GM19351 (cell line): ENCODE measurements around the gene MAN1C1.

ENCODE experiments used
- ATAC-seq: cut with Tn5 transposase; IDR thresholded peaks from one replicate; pipeline ENCODE4 v1.9.1; 2021; ENCODE audit warnings: mild to moderate bottlenecking, moderate library complexity; ENCODE audit not compliant: unreplicated experiment

MAN1C1 gene

GRCh38 chr1:25771221-25772114, 154.9 kb downstream of the MAN1C1 start:
- ATAC-seq = no peak

DNA sequence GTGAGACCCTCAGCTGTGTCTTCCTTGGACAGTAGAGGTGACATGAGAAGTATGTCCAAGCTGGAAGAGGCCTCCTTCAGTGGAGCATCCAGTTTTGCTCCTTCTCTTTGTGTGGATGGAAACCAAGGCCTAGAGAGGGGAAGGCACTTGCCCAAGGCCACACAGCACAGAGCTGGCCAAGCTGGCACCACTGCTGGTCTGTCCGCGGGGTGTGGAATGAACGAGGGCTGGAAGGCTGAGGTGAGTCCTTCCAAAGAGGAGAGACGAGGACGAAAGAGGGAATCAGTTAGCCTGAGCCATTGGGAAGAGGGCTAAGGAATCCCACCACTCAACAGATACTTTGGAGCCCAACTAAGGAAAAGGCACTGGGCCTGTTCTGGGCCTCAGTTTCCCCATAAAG, 155.6 kb downstream of the MAN1C1 start:
- no peak for ATAC-seq

- no peak for ATAC-seq
Observed at GRCh38 chr1:25772692-25773245, 156.2 kb downstream of the MAN1C1 start.

DNA sequence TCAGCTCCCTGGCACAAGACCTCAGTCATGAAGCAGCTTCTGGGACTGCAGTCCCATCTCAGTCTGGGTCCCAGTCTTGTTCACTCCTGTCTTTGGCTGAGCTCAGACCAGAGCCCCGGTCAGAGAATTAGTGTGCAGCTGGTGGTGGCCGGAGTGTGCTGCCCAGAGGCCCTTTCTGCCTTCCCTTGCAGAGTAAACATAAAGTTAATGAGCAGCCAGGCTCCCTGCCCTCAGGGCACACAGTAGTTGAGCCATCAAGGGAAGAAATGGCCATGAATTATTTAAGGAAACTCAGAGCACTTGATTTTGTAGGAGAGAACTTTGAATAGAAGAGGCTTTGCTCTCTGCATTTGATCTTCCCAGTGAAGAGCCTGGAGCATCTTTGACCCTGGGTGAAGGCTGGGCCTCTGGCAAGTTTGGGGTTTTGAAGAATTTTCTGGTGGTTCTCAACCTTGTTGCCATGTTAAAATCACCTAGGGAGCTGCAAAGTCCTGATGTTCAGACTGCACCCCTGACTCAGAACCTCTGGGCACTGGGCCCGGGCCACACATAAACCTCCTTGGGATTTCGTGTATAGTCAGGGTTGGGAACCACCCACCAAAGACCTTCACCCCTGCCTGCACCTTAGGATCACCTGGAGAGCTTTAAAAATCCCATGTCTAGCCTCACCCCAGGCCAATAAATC, 157.0 kb downstream of the MAN1C1 start:
- ATAC-seq = no peak

- ATAC-seq = no peak
Observed at GRCh38 chr1:25774206-25774803, 157.7 kb downstream of the MAN1C1 start.

- ATAC-seq = peak; percentile 49
Observed at GRCh38 chr1:25774921-25775771, 158.6 kb downstream of the MAN1C1 start.

DNA sequence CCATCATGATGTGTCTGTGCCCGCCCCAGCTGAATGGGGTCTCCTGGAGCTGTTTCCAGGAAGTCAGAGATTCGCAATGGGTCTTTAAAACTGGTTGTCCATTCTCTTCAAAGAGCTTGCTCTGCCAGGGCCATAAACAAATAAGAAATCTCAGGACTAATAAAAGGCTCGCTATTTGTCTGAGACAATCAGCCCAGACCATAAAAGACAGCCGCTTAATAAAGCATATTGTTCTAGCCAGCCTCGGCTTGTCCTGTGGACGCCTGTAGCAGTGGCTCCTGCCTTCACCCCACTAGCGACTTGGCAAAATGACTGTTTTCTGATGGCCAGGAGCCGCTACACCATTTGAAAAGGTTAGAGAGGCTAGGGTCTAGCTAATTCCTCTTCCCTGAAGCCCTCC, 162.8 kb downstream of the MAN1C1 start:
- ATAC-seq = no peak

DNA sequence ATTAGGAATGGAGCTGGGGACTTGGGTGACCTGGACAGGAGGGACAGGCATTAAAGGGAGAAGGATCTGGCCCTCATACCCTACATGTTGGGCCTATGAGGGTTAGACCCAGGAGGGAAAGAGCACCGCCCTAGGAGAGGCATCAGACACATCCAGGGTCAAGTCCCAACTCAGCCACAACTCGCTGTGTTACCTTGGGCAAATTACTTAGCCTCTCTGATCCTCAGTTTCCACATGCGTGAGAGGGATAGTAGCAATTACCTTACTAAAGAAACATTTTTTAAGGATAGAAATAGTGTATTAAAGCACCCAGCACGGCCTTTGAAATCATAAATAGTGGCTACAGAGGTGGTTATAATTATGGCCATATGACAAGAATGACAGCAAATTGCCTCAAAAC, 163.3 kb downstream of the MAN1C1 start:
- ATAC-seq = no peak

GRCh38 chr1:25780318-25781129, 163.9 kb downstream of the MAN1C1 start:
- ATAC-seq = no peak

DNA sequence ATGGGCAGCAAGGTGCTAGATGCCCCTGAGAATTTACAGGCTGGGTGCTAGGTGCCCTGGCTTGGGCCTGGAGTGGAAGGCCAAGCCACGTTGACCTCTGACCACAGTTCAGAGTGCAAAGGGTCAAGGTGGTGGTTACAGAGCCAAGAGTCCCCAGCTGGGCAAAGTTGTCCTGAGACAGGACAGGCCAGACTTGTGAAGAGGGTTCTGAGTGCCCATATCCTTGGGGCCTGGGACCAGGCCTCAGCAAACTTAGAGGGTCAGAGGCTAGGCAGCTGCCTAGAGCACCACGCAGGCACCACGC, 164.5 kb downstream of the MAN1C1 start:
- ATAC-seq = no peak

- ATAC-seq = no peak
Observed at GRCh38 chr1:25782608-25783201, 166.1 kb downstream of the MAN1C1 start.

DNA sequence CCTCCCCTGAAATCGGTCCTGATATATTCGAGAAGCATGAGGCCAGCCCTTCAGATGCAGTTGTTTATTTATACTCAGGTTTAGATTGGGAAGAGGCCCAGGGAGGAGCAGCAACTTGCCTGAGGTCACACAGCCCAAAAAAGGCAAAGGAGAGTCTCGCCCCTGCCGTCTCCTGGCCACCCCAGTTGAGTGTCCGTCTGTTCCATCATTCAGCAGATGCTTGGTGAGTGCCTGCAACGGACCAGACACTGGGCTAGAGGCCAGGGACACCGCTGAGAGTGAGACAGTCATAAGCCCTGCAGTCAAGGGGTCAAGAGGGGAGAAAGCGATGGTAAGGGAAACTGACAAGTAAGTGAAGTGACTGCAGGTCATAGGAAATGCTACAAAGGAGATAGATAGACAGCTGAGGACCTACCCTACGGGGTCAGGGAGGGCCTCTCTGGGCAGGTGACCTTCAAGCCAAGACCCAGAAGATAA, 168.0 kb downstream of the MAN1C1 start:
- no peak for ATAC-seq

- no peak for ATAC-seq
Observed at GRCh38 chr1:25785333-25786067, 168.9 kb downstream of the MAN1C1 start.

DNA sequence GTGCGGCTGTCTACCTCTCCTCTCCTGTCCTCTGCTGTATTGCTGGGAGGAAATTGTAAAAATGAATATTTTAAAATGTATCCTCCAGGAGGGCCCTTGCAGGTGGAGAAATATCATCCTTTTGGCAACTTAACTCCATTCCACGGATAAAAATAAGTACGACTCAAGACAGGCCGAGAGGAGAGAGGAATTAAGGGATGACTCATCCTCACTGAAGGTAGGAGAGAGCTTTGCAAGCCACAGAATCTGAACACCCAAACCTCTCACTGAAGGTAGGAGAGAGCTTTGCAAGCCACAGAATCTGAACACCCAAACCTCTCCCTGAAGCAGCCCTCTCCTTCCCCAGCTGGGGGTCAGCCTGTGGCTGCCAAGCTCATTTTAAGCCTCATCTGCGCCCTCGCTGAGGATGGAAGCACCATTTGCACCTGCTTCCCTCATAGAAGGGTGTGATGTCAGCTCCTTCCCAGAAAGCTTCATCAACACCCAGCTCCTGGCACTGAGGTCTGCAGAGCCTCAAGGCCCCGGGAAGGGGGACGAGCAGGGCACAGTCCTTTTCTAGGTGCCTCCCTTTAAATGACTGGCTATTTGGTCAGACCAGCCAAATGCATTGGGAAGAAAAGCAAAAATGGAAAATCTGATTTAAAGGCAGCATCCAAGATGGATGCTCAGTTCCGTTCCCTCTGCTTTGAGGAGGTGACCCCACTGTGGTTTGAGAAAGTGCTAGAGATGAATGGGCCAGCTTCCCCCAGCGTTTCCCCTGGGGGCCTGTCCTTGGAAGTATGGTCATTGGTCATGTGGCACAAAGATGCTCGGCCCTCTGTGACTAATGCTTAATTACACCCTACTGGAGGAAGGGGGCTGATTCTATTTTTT, 170.5 kb downstream of the MAN1C1 start:
- ATAC-seq = no peak

DNA sequence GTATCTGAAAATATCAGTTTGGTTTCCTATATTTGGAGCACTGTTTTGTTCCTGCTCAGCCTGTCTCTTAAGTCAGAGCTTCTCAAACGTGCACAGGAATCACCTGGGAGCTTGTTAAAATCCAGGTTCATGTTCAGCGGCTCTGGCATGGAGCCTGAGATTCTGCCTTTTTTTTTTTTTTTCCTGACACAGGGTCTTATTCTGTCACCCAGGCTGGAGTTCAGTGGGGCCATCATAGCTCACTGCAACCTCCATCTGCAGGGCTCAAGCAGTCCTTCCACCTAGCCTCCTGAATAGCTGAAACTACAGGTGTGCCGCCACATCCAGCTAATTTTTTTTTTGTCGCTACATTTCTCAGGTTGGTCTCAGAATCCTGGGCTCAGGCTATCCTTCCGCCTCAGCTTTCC, 171.2 kb downstream of the MAN1C1 start:
- no peak for ATAC-seq

GRCh38 chr1:25790472-25790871, 173.9 kb downstream of the MAN1C1 start:
- ATAC-seq = no peak

GRCh38 chr1:25792115-25792514, 175.5 kb downstream of the MAN1C1 start:
- no peak for ATAC-seq
